ENCODE data around the gene NHSL2.

Gene NHSL2

DNA sequence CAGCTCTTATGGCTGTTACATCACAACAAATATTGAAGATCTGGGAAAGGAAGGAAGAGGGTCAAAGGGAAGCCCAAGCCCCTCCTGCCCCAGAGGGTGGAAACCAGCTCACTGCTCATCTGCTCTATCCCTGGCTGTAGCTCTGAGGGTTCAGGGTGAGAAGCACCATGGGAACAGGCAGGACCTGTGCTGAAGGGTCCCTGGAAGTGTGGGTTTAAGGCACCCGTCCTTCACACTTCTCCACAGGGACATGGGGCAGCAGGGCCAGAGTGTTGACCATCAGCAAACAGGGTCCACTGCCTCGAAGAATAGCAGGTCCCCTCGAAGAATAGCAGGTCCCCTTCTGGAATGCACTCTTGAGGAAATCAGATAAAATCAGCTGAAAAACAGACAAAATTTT is 216.7 kb downstream of the NHSL2 start:
- TF ChIP-seq, protein P1, sequence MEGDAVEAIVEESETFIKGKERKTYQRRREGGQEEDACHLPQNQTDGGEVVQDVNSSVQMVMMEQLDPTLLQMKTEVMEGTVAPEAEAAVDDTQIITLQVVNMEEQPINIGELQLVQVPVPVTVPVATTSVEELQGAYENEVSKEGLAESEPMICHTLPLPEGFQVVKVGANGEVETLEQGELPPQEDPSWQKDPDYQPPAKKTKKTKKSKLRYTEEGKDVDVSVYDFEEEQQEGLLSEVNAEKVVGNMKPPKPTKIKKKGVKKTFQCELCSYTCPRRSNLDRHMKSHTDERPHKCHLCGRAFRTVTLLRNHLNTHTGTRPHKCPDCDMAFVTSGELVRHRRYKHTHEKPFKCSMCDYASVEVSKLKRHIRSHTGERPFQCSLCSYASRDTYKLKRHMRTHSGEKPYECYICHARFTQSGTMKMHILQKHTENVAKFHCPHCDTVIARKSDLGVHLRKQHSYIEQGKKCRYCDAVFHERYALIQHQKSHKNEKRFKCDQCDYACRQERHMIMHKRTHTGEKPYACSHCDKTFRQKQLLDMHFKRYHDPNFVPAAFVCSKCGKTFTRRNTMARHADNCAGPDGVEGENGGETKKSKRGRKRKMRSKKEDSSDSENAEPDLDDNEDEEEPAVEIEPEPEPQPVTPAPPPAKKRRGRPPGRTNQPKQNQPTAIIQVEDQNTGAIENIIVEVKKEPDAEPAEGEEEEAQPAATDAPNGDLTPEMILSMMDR (conservative IDR thresholded peaks at IDR 0.05; ENCODE audit: low read depth) = no peak
- POLR2A ChIA-PET (ENCODE audit: low non-redundant PET) = no interaction called here
- no peak for DNase-seq (ENCODE audit: low spot score)
- CTCF ChIA-PET = interaction anchor here (0.6 kb wide), 1 partner anchor 173 kb away, joined by 3 read pairs; no protein-coding TSS in a partner anchor
- H3K27ac ChIP-seq = no peak overlapping the region

DNA sequence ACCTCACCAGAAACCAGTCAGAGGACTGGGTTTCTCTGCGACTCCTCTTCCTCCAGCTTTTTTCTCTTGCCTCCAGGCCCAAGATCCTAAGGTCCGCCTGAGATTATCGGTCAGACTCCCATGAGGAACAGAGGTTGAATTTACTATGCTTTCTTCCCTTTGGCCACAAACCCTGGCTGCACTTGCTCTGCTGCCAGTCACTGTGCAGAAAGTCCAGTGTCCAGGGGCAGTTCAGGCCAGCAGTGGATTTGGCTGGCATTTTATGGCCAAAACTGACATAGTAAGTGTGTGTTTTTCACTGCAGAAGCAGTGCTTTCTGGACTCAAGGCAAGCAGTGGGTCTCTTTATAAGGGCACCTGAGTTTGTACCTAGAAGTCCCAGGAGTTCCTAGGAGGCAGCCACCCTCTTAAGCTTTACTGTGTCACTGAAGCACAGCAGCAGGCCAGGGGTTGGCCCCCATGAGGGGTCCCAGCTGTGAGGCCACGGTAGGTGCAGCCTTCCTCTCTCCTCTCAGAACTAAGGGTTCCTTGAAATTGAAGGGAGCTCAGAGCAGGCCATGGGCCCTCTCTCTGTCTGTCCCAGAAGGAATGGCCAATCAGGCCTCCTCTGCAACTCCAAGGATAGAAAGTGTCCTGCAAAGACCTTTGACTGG is 217.7 kb downstream of the NHSL2 start:
- H3K27ac ChIP-seq = no peak overlapping the region
- ChIA-PET CTCF (no interaction called here), POLR2A (ENCODE audit: low non-redundant PET) (no interaction called here)
- TF ChIP-seq, protein P1 (conservative IDR thresholded peaks at IDR 0.05; ENCODE audit: low read depth) = no peak
- DNase-seq (ENCODE audit: low spot score) = no peak

DNA sequence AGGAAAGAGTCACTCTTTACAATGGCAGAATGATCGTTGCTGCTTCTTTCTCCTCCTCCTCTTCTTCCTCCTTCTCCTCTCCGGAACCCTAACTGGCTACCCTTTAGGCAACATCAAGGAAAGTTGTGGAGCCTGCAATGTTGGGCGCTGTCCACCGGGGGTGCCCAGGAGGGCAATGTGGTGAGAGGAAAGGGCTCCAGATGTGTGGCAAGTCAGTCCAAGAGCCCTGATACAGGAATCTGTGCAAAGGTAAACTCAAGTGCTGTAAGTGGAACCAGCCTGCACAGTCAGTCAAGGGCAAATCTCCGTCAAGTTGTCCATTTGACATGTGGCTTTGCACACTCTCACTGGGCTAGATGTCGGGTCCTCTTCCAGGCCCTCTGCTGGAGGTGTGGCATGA is 218.2 kb downstream of the NHSL2 start:
- H3K27ac ChIP-seq = no peak overlapping the region
- no peak for DNase-seq (ENCODE audit: low spot score)

DNA sequence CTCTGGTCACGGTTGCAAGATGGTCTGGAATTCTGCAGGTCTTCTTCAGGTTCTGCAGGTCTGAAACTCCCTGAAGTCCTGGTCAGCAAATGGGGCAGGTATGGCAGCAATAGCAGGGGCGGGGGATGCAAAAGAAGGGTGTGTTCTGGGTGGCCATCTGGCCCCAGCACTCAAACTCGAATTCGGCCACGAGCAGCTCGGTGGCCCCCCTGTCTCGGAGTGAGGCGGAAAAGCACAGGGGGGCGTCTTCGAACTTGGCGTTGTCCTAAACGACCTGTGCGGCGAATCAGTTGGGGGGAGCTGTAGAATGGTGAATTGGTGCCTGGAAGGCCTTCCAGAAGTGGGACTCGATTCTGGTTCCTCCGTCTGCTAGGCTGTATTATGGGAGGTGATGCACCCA is 219.0 kb downstream of the NHSL2 start:
- TF ChIP-seq, protein P1 (conservative IDR thresholded peaks at IDR 0.05; ENCODE audit: low read depth) = no peak
- H3K27ac ChIP-seq = no peak overlapping the region
- DNase-seq (ENCODE audit: low spot score) = no peak
- ChIA-PET POLR2A (ENCODE audit: low non-redundant PET) (no interaction called here), CTCF (no interaction called here)

More for the DNA sequence above, 218.2 kb downstream of the NHSL2 start:
- ChIA-PET POLR2A (ENCODE audit: low non-redundant PET) (no interaction called here), CTCF (no interaction called here)
- TF ChIP-seq, protein P1 (conservative IDR thresholded peaks at IDR 0.05; ENCODE audit: low read depth) = no peak

DNA sequence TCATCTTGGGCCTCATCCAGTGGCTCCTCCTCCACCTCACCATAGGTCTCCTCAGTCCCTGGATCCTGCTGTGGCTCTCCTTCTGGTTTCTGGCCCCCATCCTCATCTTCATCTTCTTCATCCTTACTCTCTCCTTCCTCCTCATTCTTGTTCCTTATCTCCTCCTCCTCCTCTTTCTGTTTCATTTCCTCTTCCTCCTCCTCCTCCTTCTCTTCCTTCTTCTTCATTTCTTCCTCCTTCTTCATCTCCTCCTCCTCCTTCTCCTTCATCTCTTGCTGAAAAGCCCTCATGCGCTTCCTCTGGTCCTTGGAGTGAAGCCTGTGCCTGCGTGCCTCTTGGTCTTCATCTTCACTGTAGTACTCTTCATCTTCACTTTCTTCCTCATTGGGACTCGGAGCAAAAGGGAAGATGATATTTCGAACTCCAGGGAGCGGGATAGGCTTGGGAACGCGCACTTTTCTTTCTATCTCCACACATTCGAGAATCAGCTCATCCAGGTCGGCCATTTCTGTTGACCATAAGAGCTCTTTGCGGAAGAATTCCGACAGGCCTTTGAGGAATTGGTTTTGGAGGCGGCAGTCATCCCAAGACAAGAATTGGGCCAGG is 219.6 kb downstream of the NHSL2 start:
- no peak for DNase-seq (ENCODE audit: low spot score)
- H3K27ac ChIP-seq = no peak overlapping the region
- TF ChIP-seq, protein P1 (conservative IDR thresholded peaks at IDR 0.05; ENCODE audit: low read depth) = no peak
- CTCF ChIA-PET = interaction anchor here (1.4 kb wide), 1 partner anchor 112 kb away, joined by 4 read pairs; no protein-coding TSS in a partner anchor
- POLR2A ChIA-PET (ENCODE audit: low non-redundant PET) = no interaction called here

DNA sequence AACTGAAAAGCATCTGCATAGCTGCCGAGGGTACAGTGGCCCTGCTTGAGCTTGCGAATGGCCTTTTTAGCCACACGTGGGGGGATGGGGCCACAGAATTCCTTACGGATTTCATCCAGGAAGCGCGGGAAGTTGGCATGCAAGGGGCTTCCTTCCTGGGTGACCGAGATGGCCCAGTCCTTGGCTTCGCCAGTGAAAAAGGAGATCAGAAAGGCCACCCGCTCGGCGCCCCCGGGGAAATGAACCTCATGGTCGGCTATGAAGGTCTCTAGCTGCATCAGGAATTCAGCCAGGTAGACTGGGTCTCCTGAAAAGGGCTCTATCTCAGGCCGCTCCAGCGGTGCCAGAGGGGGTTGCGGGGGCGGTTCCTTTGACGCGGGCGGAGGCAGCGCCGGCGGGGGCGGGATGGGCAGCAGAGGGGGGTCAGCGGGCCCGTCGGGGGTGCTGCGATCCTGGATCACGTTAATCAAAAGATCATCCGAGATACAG is 220.2 kb downstream of the NHSL2 start:
- TF ChIP-seq, protein P1 (conservative IDR thresholded peaks at IDR 0.05; ENCODE audit: low read depth) = no peak
- H3K27ac ChIP-seq = no peak overlapping the region
- no peak for DNase-seq (ENCODE audit: low spot score)
- ChIA-PET POLR2A (ENCODE audit: low non-redundant PET) (no interaction called here), CTCF (interaction anchor here (1.4 kb wide), 1 partner anchor 112 kb away, joined by 4 read pairs; no protein-coding TSS in a partner anchor)

Data from RWPE1 (cell line).